Activated CD4-positive, alpha-beta T cell treated with anti-CD3 and anti-CD28 coated beads, Interleukin-2, amount 50 U/mL, for 4 hours (primary cell): ENCODE results near the gene FBXL13.
"Not testable (repeated sequence)": the region's sequence is repeated elsewhere in the genome, so short reads cannot be mapped to it uniquely, and the experiment has no call there.

Experiments
- DNase-seq, 2 experiments: peaks; one replicate each; pipeline ENCODE4 v3.0.0-alpha.2; 2020

The FBXL13 gene

GRCh38 chr7:102978284-102978683 lies 96.3 kb downstream of the FBXL13 start:
- no peak for DNase-seq

- DNase-seq, result not testable (repeated sequence)
Observed at GRCh38 chr7:102977586-102977985, 97.0 kb downstream of the FBXL13 start.

GRCh38 chr7:102976493-102976892 lies 98.1 kb downstream of the FBXL13 start:
- DNase-seq, result no peak

GRCh38 chr7:102975854-102976253 lies 98.7 kb downstream of the FBXL13 start:
- no peak for DNase-seq

- DNase-seq, result no peak
Observed at GRCh38 chr7:102974366-102975236, 100.0 kb downstream of the FBXL13 start.

GRCh38 chr7:102973096-102973802 lies 101.3 kb downstream of the FBXL13 start:
- DNase-seq, result no peak

GRCh38 chr7:102967798-102968197 lies 106.8 kb downstream of the FBXL13 start:
- no peak for DNase-seq

GRCh38 chr7:102966465-102966864 lies 108.1 kb downstream of the FBXL13 start:
- DNase-seq, result no peak

- not testable (repeated sequence) for DNase-seq
Observed at GRCh38 chr7:102961993-102962392, 112.6 kb downstream of the FBXL13 start.

GRCh38 chr7:102958004-102958403 lies 116.6 kb downstream of the FBXL13 start:
- not testable (repeated sequence) for DNase-seq

GRCh38 chr7:102954359-102954758 lies 120.2 kb downstream of the FBXL13 start:
- DNase-seq, result not testable (repeated sequence)

- DNase-seq, result no peak
Observed at GRCh38 chr7:102953406-102953805, 121.2 kb downstream of the FBXL13 start.

GRCh38 chr7:102951839-102952238 lies 122.8 kb downstream of the FBXL13 start:
- no peak for DNase-seq

- DNase-seq, result no peak
Observed at GRCh38 chr7:102944241-102944640, 130.4 kb downstream of the FBXL13 start.

- no peak for DNase-seq
Observed at GRCh38 chr7:102943423-102944169, 131.0 kb downstream of the FBXL13 start.

GRCh38 chr7:102942868-102943267 lies 131.7 kb downstream of the FBXL13 start:
- DNase-seq, result no peak

GRCh38 chr7:102942181-102942866 lies 132.3 kb downstream of the FBXL13 start:
- no peak for DNase-seq

GRCh38 chr7:102938679-102939078 lies 135.9 kb downstream of the FBXL13 start:
- no peak for DNase-seq

- DNase-seq, result no peak
Observed at GRCh38 chr7:102935450-102936115, 139.0 kb downstream of the FBXL13 start.

- DNase-seq, result no peak
Observed at GRCh38 chr7:102934701-102935100, 139.9 kb downstream of the FBXL13 start.

GRCh38 chr7:102934239-102934638 lies 140.4 kb downstream of the FBXL13 start:
- no peak for DNase-seq

GRCh38 chr7:102933763-102934162 lies 140.8 kb downstream of the FBXL13 start:
- DNase-seq, result no peak
